ENCODE measurements around the gene CNKSR2. TPM values are rescaled to one million over a fixed set of nuclear protein-coding genes. Genes with fewer than 3 reads are reported as not detected.
"Not testable (repeated sequence)": the region's sequence is repeated elsewhere in the genome, so short reads cannot be mapped to it uniquely, and the experiment has no call there.

Gene CNKSR2
- total RNA-seq, 1 experiment from 2014 or later = 1.5 TPM

GRCh38 chrX:21479695-21480270 is 105.6 kb downstream of the CNKSR2 start:
- H3K4me1 ChIP-seq (replicated peaks; ENCODE audit: insufficient read depth) = no peaks in the 10 kb centered on the region
- no peaks in the 10 kb centered on the region for H3K36me3 ChIP-seq (ENCODE audit: low read depth)
- no TSS peak for BruUV-seq (replicated peaks)
- H3K27ac ChIP-seq = no peak overlapping the region
- ChIA-PET POLR2A (ENCODE audit: unreplicated experiment) (no interaction called here), CTCF (interaction anchor here (0.6 kb wide), 1 partner anchor 401 kb away, joined by 7 read pairs; no protein-coding TSS in a partner anchor)
- H3K4me2 ChIP-seq = no peak overlapping the region
- H4K20me1 ChIP-seq (ENCODE audit: insufficient read depth) = no peaks in the 10 kb centered on the region
- H3K9me2 ChIP-seq (ENCODE audit: insufficient read depth) = no peaks in the 10 kb centered on the region
- H3F3A ChIP-seq (ENCODE audit: insufficient read depth, low read depth) = no peaks in the 10 kb centered on the region
- no peaks in the 10 kb centered on the region for H3K79me2 ChIP-seq (ENCODE audit: low read depth)
- H3K9me3 ChIP-seq (ENCODE audit: insufficient read depth, low read depth) = no peaks in the 10 kb centered on the region
- TF ChIP-seq EZH2 (IDR thresholded peaks at IDR 0.05; ENCODE audit: low read depth) (no peak), CTCF (conservative IDR thresholded peaks at IDR 0.05) (peak; percentile 63)
- H3K27me3 ChIP-seq (ENCODE audit: insufficient read depth, low read depth) = no peaks in the 10 kb centered on the region
- no peak overlapping the region for H2AFZ ChIP-seq
- H3K4me3 ChIP-seq = no peak overlapping the region
- intact Hi-C loops (cut with micrococcal nuclease; ENCODE audit: unreplicated experiment) = loop anchor here (1.0 to 5.0 kb wide), 2 partner anchors 248 to 949 kb away; no protein-coding TSS in a partner anchor
- DNase-seq = peak; percentile 2 to 35

DNA sequence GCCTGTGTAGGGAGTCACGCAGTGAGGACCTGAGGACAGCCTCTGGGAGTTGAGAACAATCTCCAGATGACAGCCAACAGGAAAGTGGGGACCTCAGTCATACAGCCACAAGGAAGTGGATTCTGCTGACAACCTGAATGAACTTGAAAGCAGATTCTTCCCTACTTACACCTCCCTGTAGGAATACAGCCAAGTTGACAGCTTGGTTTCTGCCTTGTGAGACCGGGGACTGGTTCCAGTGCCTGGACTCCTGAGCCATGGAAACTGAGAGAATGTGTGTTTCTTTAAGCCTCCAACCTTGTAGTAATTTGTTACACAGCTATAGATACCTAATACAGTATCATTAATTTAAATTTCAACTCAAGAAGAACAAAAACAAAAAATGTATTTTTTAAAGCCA is 107.5 kb downstream of the CNKSR2 start:
- no peak overlapping the region for H2AFZ ChIP-seq
- no peaks in the 10 kb centered on the region for H3K9me2 ChIP-seq (ENCODE audit: insufficient read depth)
- H3K4me2 ChIP-seq = no peak overlapping the region
- BruUV-seq (replicated peaks) = no TSS peak
- ChIA-PET CTCF (interaction anchor here (0.7 kb wide), 1 partner anchor 13 kb away, joined by 3 read pairs; no protein-coding TSS in a partner anchor), POLR2A (ENCODE audit: unreplicated experiment) (no interaction called here)
- H3K4me1 ChIP-seq (replicated peaks; ENCODE audit: insufficient read depth) = no peaks in the 10 kb centered on the region
- DNase-seq = no peak
- H3K4me3 ChIP-seq = no peak overlapping the region
- no peaks in the 10 kb centered on the region for H3F3A ChIP-seq (ENCODE audit: insufficient read depth, low read depth)
- H3K9me3 ChIP-seq (ENCODE audit: insufficient read depth, low read depth) = no peaks in the 10 kb centered on the region
- H4K20me1 ChIP-seq (ENCODE audit: insufficient read depth) = no peaks in the 10 kb centered on the region
- no peaks in the 10 kb centered on the region for H3K27me3 ChIP-seq (ENCODE audit: insufficient read depth, low read depth)
- H3K79me2 ChIP-seq (ENCODE audit: low read depth) = no peaks in the 10 kb centered on the region
- no peak overlapping the region for H3K27ac ChIP-seq
- H3K36me3 ChIP-seq (ENCODE audit: low read depth) = no peaks in the 10 kb centered on the region
- TF ChIP-seq EZH2 (IDR thresholded peaks at IDR 0.05; ENCODE audit: low read depth) (no peak), CTCF (conservative IDR thresholded peaks at IDR 0.05) (no peak)
- intact Hi-C loops (cut with micrococcal nuclease; ENCODE audit: unreplicated experiment) = loop anchor here (5.0 kb wide), 1 partner anchor 246 kb away; no protein-coding TSS in a partner anchor

DNA sequence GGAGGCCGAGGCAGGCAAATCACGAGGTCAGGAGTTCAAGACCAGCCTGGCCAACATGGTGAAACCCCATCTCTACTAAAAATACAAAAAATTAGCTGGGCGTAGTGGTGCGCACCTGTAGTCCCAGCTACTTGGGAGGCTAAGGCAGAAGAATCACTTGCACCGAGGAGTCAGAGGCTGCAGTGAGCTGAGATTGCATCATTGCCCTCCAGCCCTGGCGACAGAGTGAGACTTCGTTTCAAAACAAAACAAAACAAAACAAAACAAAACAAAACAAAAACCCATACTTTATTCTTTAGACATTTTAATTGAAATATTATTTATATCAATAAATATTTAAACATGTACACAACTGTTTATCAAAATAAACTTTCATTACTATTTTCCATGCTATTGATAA is 109.8 kb downstream of the CNKSR2 start:
- H3K27me3 ChIP-seq (ENCODE audit: insufficient read depth, low read depth); H3K36me3 ChIP-seq (ENCODE audit: low read depth); H3K4me3 ChIP-seq; H2AFZ ChIP-seq; H3K9me3 ChIP-seq (ENCODE audit: insufficient read depth, low read depth); BruUV-seq (replicated peaks); H3K4me1 ChIP-seq (replicated peaks; ENCODE audit: insufficient read depth); DNase-seq; H3K9me2 ChIP-seq (ENCODE audit: insufficient read depth); H3F3A ChIP-seq (ENCODE audit: insufficient read depth, low read depth); CTCF ChIA-PET; H3K27ac ChIP-seq; H3K79me2 ChIP-seq (ENCODE audit: low read depth); H4K20me1 ChIP-seq (ENCODE audit: insufficient read depth); H3K4me2 ChIP-seq: not testable (repeated sequence)
- POLR2A ChIA-PET (ENCODE audit: unreplicated experiment) = interaction anchor here (0.6 kb wide), 1 partner anchor 1734 kb away, joined by 7 read pairs; no protein-coding TSS in a partner anchor
- intact Hi-C loops (cut with micrococcal nuclease; ENCODE audit: unreplicated experiment) = loop anchor here (5.0 kb wide), 1 partner anchor 243 kb away; no protein-coding TSS in a partner anchor

DNA sequence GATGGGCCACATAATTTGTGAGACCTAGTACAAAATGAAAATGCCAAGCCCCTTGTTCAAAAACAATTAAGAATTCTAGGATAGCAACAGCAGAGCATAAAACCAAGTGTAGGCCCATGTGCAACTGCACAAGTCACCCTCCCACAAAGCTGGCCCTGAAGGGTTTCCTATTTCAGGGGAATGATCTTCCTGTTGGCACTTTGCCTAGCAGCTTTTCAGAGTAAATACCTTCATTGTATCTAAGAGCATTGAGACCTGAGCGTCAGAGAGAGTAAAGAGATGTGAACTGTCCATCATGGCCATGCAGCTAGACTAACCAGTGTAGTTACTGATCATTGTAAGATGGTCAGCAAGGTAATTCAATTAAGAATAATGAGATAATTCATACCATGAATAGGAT is 113.6 kb downstream of the CNKSR2 start:
- DNase-seq = peak in 1 of 2 experiments; percentile 34
- intact Hi-C loops (cut with micrococcal nuclease; ENCODE audit: unreplicated experiment) = no loop called here
- BruUV-seq (replicated peaks) = no TSS peak
- Histone ChIP-seq H3K4me3 (no peak overlapping the region), H3K4me2 (no peak overlapping the region), H3K9me2 (ENCODE audit: insufficient read depth) (no peaks in the 10 kb centered on the region), H4K20me1 (ENCODE audit: insufficient read depth) (no peaks in the 10 kb centered on the region), H3K9me3 (ENCODE audit: insufficient read depth, low read depth) (no peaks in the 10 kb centered on the region), H3K36me3 (ENCODE audit: low read depth) (no peaks in the 10 kb centered on the region), H3K79me2 (ENCODE audit: low read depth) (no peaks in the 10 kb centered on the region), H2AFZ (no peak overlapping the region), H3K27me3 (ENCODE audit: insufficient read depth, low read depth) (no peaks in the 10 kb centered on the region), H3K4me1 (replicated peaks; ENCODE audit: insufficient read depth) (no peaks in the 10 kb centered on the region), H3F3A (ENCODE audit: insufficient read depth, low read depth) (no peaks in the 10 kb centered on the region), H3K27ac (no peak overlapping the region)
- ChIA-PET CTCF (no interaction called here), POLR2A (ENCODE audit: unreplicated experiment) (no interaction called here)
- TF ChIP-seq CTCF (conservative IDR thresholded peaks at IDR 0.05) = no peak
- TF ChIP-seq EZH2 (IDR thresholded peaks at IDR 0.05; ENCODE audit: low read depth) = no peak
